GM12865 (cell line): ENCODE measurements around the gene PTPRZ1.

Source experiments
- DNase-seq: peaks from one replicate; pipeline ENCODE4 v3.0.0; 2010; ENCODE audit warnings: low read depth
- H3K4me3 ChIP-seq: 2 replicates; pipeline ENCODE4 v1.5.1; 2011; ENCODE audit warnings: mild to moderate bottlenecking, low read depth, low read length, control low read depth
- TF ChIP-seq, protein P1 (sequence below): IDR thresholded peaks from 2 replicates; pipeline ENCODE4 v1.5.1; 2011; ENCODE audit warnings: low read length, control low read depth, low read depth, inconsistent platforms; ENCODE audit not compliant: insufficient read depth; ENCODE audit errors: missing control alignments

The PTPRZ1 gene

GRCh38 chr7:122013065-122013464, 140.1 kb downstream of the PTPRZ1 start:
- DNase-seq = peak; percentile 8
- H3K4me3 ChIP-seq = no peak overlapping the region
- TF ChIP-seq, protein P1, sequence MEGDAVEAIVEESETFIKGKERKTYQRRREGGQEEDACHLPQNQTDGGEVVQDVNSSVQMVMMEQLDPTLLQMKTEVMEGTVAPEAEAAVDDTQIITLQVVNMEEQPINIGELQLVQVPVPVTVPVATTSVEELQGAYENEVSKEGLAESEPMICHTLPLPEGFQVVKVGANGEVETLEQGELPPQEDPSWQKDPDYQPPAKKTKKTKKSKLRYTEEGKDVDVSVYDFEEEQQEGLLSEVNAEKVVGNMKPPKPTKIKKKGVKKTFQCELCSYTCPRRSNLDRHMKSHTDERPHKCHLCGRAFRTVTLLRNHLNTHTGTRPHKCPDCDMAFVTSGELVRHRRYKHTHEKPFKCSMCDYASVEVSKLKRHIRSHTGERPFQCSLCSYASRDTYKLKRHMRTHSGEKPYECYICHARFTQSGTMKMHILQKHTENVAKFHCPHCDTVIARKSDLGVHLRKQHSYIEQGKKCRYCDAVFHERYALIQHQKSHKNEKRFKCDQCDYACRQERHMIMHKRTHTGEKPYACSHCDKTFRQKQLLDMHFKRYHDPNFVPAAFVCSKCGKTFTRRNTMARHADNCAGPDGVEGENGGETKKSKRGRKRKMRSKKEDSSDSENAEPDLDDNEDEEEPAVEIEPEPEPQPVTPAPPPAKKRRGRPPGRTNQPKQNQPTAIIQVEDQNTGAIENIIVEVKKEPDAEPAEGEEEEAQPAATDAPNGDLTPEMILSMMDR = no peak

DNA sequence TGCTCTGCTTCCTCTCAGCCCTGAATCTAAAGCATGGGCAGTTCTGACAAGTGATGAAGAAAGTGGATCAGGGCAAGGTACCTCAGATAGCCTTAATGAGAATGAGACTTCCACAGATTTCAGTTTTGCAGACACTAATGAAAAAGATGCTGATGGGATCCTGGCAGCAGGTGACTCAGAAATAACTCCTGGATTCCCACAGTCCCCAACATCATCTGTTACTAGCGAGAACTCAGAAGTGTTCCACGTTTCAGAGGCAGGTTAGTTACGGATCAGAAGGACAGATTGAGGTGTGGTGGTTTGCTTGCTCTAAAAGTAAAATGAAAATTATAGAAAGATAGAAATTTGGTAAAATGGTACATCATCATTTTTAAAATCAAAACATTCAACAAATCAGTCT, 140.7 kb downstream of the PTPRZ1 start:
- DNase-seq = no peak
- H3K4me3 ChIP-seq = no peak overlapping the region
- TF ChIP-seq, protein P1 = no peak

DNA sequence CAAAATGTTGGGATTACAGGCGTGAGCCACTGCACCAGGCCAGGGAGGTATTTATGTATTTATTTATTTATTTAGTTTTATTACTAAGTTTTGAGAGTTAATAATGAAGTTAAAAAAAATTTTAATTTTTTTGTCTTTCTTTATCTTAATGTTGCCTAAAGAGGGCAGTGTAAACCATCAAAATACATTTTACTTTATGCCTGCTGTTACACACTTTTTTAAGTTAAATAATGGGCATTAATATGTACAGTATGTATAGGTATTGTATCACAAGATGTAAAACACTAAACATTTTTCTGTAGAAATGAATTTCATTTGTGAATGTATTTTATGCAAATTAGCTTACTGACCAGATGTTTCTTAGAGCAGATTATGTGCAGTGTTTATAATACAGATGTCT, 141.7 kb downstream of the PTPRZ1 start:
- no peak for DNase-seq
- H3K4me3 ChIP-seq = no peak overlapping the region
- TF ChIP-seq, protein P1 = no peak

DNA sequence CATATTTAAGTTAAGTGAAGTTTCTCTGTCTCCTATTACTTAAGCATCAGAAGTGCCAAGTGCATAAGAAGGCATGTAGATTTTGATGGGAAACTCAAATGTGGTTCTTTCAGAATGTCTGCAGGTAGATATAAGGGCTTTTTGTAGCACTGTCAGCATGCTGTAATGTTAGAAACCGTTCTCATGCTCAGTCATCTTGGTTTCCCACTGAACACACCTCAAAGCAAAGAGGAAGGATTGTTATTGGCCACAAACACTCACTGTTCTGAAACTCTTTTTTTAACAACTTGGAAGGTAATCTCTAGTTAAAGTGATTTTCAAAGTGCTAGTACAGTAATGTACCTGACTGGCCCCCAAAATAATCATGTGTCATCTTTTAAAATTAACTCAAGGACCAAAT, 145.1 kb downstream of the PTPRZ1 start:
- TF ChIP-seq, protein P1 = no peak
- DNase-seq = no peak
- H3K4me3 ChIP-seq = no peak overlapping the region

DNA sequence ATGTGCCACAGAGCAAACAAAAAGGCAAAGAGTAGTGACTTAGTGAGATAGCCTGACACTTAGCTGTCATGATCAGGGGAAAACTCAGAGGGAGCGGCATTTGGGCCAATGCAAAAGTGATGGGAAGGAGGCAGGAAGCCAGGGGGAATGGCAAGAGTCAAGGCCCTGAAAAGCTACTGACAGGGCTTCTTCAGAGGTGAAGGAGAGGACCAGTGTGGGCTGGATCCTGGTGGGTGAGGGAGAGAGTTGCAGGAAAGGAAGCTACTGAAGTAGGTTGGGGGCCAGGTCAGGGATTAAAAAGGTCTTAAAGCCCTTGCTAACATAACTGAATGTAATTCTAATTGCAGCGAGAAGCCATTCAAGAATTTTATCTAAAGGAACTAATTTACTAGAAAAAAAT, 154.1 kb downstream of the PTPRZ1 start:
- DNase-seq = no peak
- no peak overlapping the region for H3K4me3 ChIP-seq
- TF ChIP-seq, protein P1 = no peak

DNA sequence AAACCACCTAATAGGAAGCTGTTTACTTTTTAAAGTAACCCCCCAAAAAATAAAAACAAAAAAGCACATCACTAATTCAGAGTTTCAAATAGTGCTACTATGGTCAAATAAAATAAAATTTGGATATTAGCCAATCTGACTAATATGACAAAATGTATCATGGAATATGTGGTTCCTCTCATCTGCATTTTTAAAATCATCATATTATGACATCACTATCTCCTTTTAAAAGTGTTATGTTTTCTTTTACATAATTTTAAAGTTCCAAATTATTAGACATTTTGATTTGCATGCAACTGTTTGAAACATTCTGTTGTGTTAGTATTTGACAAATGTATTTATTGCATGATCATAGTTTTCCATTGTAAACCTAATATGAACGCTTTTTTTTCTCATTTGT, 160.7 kb downstream of the PTPRZ1 start:
- no peak overlapping the region for H3K4me3 ChIP-seq
- TF ChIP-seq, protein P1 = no peak
- DNase-seq = no peak

- DNase-seq = no peak
- no peak overlapping the region for H3K4me3 ChIP-seq
- TF ChIP-seq, protein P1 = no peak
Observed at GRCh38 chr7:122035876-122036275, 162.9 kb downstream of the PTPRZ1 start.
